DOHH2 (cell line): ENCODE results near the gene MAFB.

Experiments used
- CTCF ChIP-seq: fragments of 200-600 bp; sonication (generic); IDR thresholded peaks from one replicate; pipeline ENCODE4 v1.5.1; 2014; ENCODE audit warnings: antibody characterized with exemption, mild to moderate bottlenecking, low read depth, low read length; ENCODE audit not compliant: poor library complexity, severe bottlenecking
- EZH2phosphoT487 ChIP-seq: fragments of 200-600 bp; sonication (generic); IDR thresholded peaks from 2 replicates; pipeline ENCODE4 v1.6.1; 2017; ENCODE audit warnings: borderline replicate concordance, mild to moderate bottlenecking, antibody characterized with exemption, low read length, moderate library complexity, mixed read lengths

GRCh38 chr20:40651151-40651550 lies 37.9 kb downstream of the MAFB start:
- TF ChIP-seq CTCF: no peak
- TF ChIP-seq EZH2phosphoT487: no peak
